GM10847 (cell line): ENCODE results near the gene CHGA.

ENCODE experiments used
- POLR2A ChIP-seq: IDR thresholded peaks from 2 replicates; pipeline ENCODE4 v1.6.1; 2011; ENCODE audit not compliant: insufficient read length; ENCODE audit errors: extremely low read depth

CHGA gene, protein sequence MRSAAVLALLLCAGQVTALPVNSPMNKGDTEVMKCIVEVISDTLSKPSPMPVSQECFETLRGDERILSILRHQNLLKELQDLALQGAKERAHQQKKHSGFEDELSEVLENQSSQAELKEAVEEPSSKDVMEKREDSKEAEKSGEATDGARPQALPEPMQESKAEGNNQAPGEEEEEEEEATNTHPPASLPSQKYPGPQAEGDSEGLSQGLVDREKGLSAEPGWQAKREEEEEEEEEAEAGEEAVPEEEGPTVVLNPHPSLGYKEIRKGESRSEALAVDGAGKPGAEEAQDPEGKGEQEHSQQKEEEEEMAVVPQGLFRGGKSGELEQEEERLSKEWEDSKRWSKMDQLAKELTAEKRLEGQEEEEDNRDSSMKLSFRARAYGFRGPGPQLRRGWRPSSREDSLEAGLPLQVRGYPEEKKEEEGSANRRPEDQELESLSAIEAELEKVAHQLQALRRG

DNA sequence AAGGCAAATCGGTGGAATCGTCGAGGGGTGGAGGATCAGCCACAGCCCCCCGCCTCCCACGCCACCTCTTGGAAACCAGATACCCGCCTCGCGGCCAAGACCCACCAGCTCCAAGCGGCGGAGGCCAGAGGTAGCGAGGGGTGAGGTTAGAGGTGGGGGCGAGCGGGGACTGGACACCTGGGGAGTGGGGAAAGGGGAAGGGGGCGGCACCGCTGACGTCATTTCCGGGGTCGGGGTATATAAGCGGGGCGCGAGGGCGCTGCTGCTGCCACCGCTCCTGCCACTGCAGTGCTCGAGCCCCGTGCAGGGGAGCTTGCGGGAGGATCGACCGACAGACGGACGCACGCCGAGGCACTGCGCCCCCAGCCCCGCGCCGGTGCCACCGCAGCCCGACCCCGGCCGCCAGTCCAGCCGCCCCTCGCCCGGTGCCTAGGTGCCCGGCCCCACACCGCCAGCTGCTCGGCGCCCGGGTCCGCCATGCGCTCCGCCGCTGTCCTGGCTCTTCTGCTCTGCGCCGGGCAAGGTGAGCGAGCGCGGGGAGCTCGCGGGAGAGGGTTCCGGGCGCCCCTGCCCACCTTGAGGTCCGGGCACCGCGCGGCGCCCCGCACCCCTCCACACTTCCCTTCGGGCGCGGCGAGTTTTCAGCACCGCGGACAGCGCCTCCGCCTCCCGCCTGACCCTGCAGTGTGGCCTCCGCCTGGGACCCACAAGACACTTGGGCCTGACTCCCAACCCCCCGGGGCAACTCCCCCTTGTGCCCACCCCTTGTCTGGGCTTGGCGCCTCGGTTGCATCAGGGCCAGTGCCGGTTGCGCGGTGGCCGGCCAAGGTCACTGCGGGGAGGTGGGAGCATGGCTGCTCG, at the start of gene CHGA:
CHGA (plus strand) TSS at position 268 of the 861 bp plus-strand sequence; CDS start at position 478, 210 bp downstream.
- TF ChIP-seq POLR2A = no peak

DNA sequence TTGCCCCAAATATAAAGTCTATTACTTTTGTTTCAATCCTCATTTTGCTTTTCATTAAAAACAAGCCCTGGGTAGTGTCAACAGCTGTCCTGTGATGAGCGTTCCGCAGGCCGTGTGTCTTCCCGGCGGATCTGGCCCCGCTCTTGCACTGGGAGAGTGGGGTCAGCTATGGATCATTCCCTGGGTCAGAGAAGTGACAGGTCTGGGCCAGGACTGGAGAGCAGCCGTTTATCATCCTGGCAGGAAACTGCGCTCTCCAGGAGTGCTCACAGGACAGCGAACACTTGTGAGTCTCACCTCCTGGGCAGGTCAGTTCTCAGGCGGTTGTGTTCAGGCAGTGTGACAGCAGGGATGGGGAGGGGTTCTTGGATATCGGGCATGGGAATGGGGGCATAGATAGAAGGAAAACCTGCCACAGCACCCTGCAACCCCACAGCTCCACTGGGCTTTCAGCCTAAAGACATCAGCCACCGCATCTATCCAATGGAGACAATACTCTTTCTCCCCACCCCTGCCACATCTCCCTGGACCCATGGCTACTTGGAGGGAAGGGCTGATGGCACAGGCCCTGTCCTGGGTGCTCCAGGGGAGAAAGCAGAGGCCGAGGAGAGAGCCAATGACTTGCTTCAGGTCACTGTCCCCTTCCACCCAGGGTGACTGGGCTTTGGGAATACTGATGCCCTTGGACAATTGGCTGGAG, 47.8 kb upstream of the CHGA start:
- no peak for TF ChIP-seq POLR2A

DNA sequence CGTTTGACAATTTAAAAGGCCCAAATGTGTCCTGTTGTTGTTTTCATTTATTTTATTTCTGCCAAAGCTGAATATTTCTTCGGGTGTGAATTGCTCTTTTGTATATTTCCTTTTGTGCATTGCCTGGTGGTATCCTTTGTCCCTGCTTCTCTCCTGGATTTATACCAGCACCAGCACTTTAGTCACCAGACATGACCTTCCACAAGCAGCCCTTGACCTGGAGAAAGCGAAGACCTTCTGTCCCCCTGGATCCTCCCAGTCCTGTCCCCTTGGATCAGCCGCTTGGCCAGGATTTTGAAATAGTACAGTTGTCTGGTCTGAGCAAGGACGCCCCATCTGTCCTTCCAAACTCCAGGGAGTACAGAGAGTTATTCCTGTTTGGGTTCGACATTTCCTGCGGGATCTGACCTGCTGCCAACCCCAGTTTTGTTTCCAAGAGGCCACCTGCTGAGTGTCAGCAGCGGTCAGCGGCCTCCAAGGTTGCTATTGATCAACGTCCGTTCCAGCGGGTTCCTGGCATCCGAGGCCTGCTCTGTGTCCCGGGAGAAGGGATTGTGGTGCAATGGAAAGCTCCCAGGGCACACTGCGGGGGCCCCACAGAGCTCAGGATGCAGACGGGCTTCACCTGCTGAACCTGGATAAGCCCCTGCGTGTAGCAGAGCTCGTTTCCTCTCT, 45.1 kb upstream of the CHGA start:
- TF ChIP-seq POLR2A = no peak

DNA sequence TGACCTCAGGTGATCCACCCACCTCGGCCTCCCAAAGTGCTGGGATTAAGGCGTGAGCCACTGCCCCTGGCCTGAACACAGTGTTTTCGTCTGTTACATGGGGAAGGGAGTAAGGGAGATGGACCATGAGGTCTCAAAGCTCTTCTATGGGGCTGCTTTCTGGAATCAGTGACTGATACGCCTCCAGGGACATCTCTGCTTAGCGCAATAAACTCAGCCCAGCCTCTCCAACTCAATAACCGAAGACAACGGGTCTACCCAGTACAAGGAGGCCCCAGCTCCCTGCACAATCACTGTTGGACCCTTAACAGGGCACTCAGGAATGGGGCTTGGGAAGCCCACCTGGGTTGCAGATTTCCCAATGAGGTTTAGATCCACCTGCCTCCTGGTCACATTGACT, 42.6 kb upstream of the CHGA start:
- TF ChIP-seq POLR2A = no peak

DNA sequence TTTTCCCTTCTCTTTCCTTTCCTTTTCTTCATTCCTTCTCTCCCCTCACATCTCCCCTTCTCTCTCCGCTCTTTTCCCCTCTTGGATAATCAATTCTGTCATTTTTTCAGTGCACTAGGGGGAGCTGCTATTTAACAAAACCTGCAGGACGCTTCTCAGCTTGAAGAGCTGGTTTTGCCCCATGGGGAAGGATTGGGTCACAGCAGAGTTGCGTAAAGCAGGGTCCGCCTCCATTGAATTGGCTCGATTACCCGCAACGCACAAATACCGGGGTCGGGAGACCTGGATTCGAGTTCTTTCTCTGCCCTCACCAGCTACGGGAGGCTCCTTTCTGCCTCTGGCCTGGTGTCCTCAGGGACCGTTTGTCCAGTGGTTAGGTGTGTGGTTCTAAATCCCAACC, 42.1 kb upstream of the CHGA start:
- TF ChIP-seq POLR2A = no peak

DNA sequence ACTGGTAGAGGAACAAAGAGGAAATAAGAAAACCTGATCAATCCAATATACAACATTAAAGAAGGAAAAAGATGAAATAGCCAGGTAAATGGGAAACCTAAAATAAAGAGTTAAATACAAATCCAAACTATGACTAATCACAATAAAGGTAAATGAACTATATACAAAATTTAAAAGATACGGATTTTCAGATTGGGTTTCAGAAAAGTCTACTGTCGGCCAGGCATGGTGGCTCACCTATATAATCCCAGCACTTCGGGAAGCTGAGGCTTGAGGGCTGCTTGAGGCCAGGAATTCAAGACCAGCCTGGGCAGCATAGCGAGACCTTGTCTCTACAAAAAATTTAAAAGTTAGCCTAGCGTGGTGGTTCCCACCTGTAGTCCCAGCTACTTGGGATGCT, 39.9 kb upstream of the CHGA start:
- no peak for TF ChIP-seq POLR2A

DNA sequence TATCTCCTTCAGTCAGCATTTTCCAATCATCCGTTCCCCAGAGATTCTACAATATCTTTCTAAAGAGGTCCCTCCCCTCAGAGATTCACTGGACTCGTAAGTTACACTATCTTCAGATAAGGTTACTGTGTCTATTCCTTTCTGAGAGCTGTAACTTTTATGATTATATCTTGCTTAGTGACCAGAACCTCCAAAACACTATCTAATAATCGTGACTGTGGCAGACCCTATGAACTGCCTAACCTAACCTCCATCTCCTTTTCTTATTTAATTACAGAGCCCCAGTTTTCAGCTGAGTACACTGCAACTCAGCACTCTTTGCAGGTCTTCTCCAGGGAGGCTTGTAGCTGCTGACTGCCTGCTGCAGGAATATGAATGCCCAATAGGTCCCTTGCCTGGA, 38.5 kb upstream of the CHGA start:
- no peak for TF ChIP-seq POLR2A

DNA sequence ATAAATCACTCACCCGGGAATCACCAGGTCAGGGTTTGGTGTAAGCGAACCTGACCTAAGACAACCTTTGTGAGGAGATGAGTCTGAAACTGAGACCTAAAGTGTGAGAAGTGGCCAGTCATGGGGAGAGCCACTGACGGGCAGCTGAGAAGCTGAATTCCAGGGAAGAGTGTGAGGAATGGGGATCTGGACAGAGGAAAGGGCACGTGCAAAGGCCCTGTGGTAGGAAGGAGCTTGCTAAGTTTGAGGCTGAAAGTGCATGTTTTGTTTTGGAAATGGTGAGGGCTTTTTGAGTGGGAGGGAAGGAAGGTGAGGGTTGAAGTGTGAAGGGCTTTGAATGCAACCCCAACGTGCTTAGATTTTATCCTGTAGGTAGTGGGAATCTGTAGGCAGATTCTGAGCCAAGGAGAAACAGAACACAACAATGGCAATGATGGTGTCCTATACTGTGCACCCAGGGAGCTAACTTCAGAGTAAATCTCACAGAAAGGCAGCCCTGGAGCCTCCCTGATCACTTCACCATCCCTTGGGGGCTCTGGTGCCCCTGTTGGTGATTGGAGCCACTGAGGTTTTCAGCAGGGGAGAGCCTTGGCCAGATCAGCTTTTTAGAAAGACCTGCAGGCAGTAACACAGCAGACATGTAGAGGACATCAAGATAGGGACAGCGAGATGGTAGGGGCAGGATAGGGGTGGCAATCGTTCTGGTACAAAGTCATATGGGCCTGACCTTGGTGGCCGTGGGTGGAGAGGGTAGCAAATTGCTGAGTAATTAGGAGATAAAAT, 37.5 kb upstream of the CHGA start:
- no peak for TF ChIP-seq POLR2A

DNA sequence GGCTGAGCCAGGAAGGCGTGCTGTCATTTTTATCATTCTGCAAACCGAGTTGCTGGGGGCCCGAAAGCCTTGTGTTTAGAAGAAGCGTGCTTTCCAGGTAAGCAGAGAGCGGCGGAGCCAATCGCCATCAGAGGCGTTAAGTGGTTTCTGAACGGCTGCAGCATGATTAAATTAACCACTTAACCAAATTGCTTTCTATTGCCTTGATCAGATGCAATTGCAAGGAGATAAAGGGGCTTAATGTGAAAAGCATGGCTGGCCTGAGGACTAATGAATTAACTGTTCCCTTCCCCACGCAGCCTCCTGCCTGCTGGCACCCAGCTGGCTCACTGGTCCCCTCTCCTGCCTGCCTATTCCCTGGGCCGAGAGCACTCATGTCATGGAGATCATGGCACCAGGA, 36.6 kb upstream of the CHGA start:
- no peak for TF ChIP-seq POLR2A

DNA sequence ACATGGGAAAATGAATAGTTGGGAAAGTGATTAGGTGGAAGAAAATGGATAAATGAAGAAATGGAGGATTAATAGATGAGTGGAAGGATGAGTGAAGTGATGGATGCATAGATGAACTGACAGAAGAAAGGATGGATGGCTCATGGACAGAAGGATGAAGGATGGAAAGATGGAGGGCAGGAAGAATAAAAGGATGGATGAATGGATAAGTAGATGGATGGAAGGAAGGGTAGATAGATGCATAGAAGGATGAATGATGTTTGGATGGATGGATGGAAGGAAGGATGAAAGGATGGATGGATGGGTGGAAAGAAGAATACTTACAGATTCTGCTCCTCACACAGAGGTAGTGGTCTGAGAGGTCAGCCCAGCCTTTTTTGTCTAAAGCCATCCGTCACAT, 35.8 kb upstream of the CHGA start:
- TF ChIP-seq POLR2A = no peak

DNA sequence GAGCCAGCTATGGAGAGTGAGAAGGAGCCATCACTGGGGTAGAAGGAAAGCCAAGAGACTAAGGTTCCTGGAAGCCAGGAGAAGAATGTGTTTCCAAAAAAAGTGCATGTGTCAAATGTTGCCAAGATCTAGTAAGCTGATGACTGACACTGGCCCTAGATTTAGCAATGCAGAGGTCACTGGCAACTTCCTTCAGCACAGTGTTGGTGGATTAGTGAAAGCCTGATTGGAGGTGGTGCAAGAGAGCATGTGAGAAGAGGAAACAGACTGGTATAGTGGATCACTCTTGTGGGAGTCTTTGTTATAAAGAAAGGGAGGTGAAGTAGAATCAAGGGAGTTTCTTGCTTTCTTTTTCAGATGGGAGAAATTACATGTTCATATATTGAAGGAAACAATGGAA, 34.1 kb upstream of the CHGA start:
- TF ChIP-seq POLR2A = no peak

DNA sequence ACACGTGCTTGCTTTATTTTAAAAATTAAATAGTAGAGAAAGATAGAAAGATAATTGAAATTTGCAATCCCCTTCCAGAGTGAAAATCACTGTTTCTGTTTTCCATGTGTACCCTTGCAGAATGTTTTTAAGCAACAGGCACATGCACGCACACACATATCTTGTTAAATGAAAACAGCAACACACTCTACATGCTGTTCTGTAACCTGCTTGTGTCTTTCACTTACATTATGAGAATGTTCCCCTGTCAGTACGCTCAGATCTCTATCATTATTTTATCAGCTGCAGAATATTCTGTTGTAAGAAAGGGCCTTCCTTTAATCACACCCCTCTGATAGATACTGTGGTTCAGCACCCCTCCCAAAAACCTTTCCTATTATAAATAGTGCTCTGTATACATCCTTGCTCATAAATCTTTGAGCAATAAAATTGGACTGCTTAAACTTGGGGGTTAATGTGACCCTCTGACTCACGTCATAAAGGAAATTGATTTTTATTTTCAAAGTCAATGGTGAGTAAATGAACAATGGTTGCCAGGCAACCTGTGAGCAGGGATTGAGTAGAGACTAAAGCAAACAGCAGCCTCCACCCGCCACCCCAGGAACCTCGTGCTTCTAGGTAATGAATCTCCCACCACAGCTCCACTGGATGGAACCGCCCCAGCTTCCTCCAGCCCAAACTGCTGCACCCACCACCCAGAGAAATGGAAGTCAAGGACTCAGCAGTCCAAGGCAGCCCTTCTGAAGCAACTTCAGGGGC, 31.9 kb upstream of the CHGA start:
- TF ChIP-seq POLR2A = no peak

DNA sequence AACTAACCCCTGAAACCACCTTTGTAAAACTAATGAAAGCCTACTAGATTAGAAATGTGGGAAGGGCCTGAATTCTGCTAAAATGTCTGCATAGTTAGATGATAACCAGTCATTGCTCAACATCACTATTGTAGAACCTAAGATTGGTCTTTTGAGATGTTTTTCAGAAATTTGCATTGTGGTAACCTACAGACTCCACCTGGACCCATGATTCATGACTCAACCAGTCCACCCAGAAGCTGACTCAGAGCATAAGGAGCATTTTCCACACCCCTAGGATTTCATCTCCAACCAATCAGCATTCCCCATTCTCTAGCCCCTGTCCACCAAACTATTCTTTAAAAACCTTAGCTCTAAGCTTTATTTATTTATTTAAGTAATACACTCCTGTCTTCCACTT, 30.4 kb upstream of the CHGA start:
- TF ChIP-seq POLR2A = no peak
